Adrenal gland (tissue), 12 donors: ENCODE results near the gene TPRN. TPM values are rescaled to one million over a fixed set of nuclear protein-coding genes. Genes with fewer than 3 reads are reported as not detected.
A peak's percentile ranks its signal among the peaks of the same experiment; 100 is the strongest.

Source experiments
- DNase-seq, 7 donors: peaks; one replicate each; pipeline ENCODE4 v3.0.0-alpha.2; 2019 to 2020
- H3K27ac ChIP-seq, 5 donors: fragments of 200-600 bp; sonication (generic) in 4 of 5; 1 replicate in 3 of 5; 2 replicates in 2 of 5; pipeline versions ENCODE4 v1.5.1 to v1.8.0; 2016 to 2020; ENCODE audit warnings: mild to moderate bottlenecking in 1 of 5
- H3K27me3 ChIP-seq: fragments of 200-600 bp; 2 replicates; pipeline ENCODE4 v1.8.0; 2021
- H3K36me3 ChIP-seq, 2 donors: fragments of 200-600 bp; replicated peaks in 1 of 2; 1 replicate in 1 of 2; 2 replicates in 1 of 2; pipeline versions ENCODE4 v1.5.1 to v1.8.0; 2018 to 2022
- H3K4me1 ChIP-seq, 2 donors: fragments of 200-600 bp; replicated peaks in 1 of 2; 1 replicate in 1 of 2; 2 replicates in 1 of 2; pipeline versions ENCODE4 v1.5.1 to v1.8.0; 2018 to 2021
- H3K4me3 ChIP-seq, 4 donors: fragments of 200-600 bp; sonication (generic) in 3 of 4; one replicate each; pipeline ENCODE4 v1.5.1; 2016 to 2018
- H3K9me3 ChIP-seq, 3 donors: fragments of 200-600 bp; sonication (generic) in 1 of 3; replicated peaks in 1 of 3; 1 replicate in 2 of 3; 2 replicates in 1 of 3; pipeline versions ENCODE4 v1.5.1 to v1.8.0; 2016 to 2021
- CTCF ChIP-seq, 6 experiments: fragments of 450-650 bp in 4 of 6; fragments of 200-600 bp in 2 of 6; sonication (generic) in 1 of 6; IDR thresholded peaks; 1 replicate in 5 of 6; 2 replicates in 1 of 6; pipeline versions ENCODE4 v1.5.1 to v1.8.0; 2016 to 2021; ENCODE audit warnings: antibody characterized with exemption in 6 of 6, mild to moderate bottlenecking in 2 of 6, moderate library complexity in 1 of 6
- POLR2A ChIP-seq, 2 donors: fragments of 450-650 bp; IDR thresholded peaks; one replicate each; pipeline ENCODE4 v1.6.1; 2017; ENCODE audit warnings: antibody characterized with exemption in 2 of 2, mild to moderate bottlenecking in 2 of 2, moderate library complexity in 1 of 2
- WGBS, 4 donors: extraction: QIAGEN DNeasy Blood & Tissue Kit in 2 of 4; methylation state at CpG; one replicate each; pipeline versions ENCODE4 v1.1.5 to v1.1.7; 2013 to 2017; 5-methylcytosine and 5-hydroxymethylcytosine counted together
- intact Hi-C, 2 donors: fragments of 100-400 bp; cut with DNase I; formaldehyde crosslinking; loops; one replicate each; pipeline versions ENCODE4 v1.14.1 to v1.15.0; 2022 to 2023
- polyA plus RNA-seq, 3 donors: library from polyadenylated mRNA; stranded (reverse); fragments of 200-250 nt in 2 of 3; fragments of 350-450 nt in 1 of 3; fragmentation: Illumina TruSeq in 1 of 3; extraction: RNeasy Lipid Tissue Mini Kit (QIAGEN cat#74804) in 1 of 3; gene quantifications; one replicate each; pipeline ENCODE4 v1.2.3, GENCODE V29; 2013 to 2014
- total RNA-seq, 9 donors: library from RNA; depleted of rRNA in 4 of 9; stranded (reverse); fragments of >200 nt in 4 of 9; fragments of 120-200 nt in 1 of 9; fragmentation: NEBNext Ultra II Directional in 1 of 9; extraction: Animal tissue kit (Norgen Biotek cat#: 25700) in 1 of 9; gene quantifications; one replicate each; pipeline versions ENCODE4 v1.1.0 to v1.2.4, GENCODE V29; 2013 to 2023
- donor health status: healthy with polysubstance abuse.
- donor health status: Bipolar disorder and iron deficiency.
- donor health status: DM: yes; HTN: yes; CAD: no.
- donor health status: DM: no; HTN: no; CAD: no.
- donor health status: DM: no; HTN: no; CAD: no.
- donor health status: DM: yes; HTN: yes; CAD: no.

Gene TPRN
- total and polyA plus RNA-seq, 12 donors: 1.4 to 23.5 (median 8.5) TPM

GRCh38 chr9:137236238-137236935, 35.8 kb upstream of the TPRN start:
- peak; percentile 82 to 93 (median 88) for DNase-seq
- Histone ChIP-seq H3K9me3 (no peaks in the 10 kb centered on the region), H3K4me1 (peaks cover 7 to 23% of the 10 kb centered on the region in 2 donors), H3K36me3 (no peaks in the 10 kb centered on the region), H3K27me3 (peaks cover 22% of the 10 kb centered on the region), H3K27ac (no peak overlapping the region), H3K4me3 (no peak overlapping the region)
- TF ChIP-seq POLR2A (IDR thresholded peaks at IDR 0.05) (no peak), CTCF (IDR thresholded peaks at IDR 0.05) (peak; percentile 97 to 100 (median 98))
- 3 to 10% (median 6%) methylated on average over 4 to 31 of the region's 31 CpGs for WGBS, 4 donors
- intact Hi-C loops: loop anchor here in 1 of 2 donors (10.0 kb wide), 1 partner anchor 452 kb away; no protein-coding TSS in a partner anchor

GRCh38 chr9:137235424-137236237, 35.1 kb upstream of the TPRN start:
- no peak for DNase-seq
- intact Hi-C loops: loop anchor here in 1 of 2 donors (10.0 kb wide), 1 partner anchor 451 kb away; no protein-coding TSS in a partner anchor
- Histone ChIP-seq H3K4me1 (peaks cover 7 to 23% of the 10 kb centered on the region in 2 donors), H3K9me3 (no peaks in the 10 kb centered on the region), H3K27me3 (peaks cover 30% of the 10 kb centered on the region), H3K36me3 (no peaks in the 10 kb centered on the region), H3K4me3 (no peak overlapping the region), H3K27ac (no peak overlapping the region)
- WGBS, 4 donors: 54 to 66% (median 63%) methylated on average over 14 to 35 of the region's 35 CpGs
- TF ChIP-seq POLR2A (IDR thresholded peaks at IDR 0.05) (no peak), CTCF (IDR thresholded peaks at IDR 0.05) (no peak)

GRCh38 chr9:137234758-137235423, 34.4 kb upstream of the TPRN start:
- intact Hi-C loops: loop anchor here in 1 of 2 donors (10.0 kb wide), 1 partner anchor 450 kb away; no protein-coding TSS in a partner anchor

More at GRCh38 chr9:137234758-137235423, 34.4 kb upstream of the TPRN start:
- H3K36me3 ChIP-seq: no peaks in the 10 kb centered on the region
- DNase-seq: no peak
- TF ChIP-seq POLR2A (IDR thresholded peaks at IDR 0.05) (no peak), CTCF (IDR thresholded peaks at IDR 0.05) (no peak)
- no peak overlapping the region for H3K4me3 ChIP-seq
- H3K4me1 ChIP-seq: peaks cover 3 to 21% of the 10 kb centered on the region in 2 donors
- no peaks in the 10 kb centered on the region for H3K9me3 ChIP-seq
- H3K27me3 ChIP-seq: peaks cover 37% of the 10 kb centered on the region
- 64 to 77% (median 74%) methylated on average over 16 to 18 of the region's 18 CpGs for WGBS, 4 donors
- no peak overlapping the region for H3K27ac ChIP-seq
